Raji (cell line): ENCODE data around the gene GIPC2.

Experiments
- POLR2A ChIP-seq: IDR thresholded peaks from 2 replicates; pipeline ENCODE4 v1.6.1; 2011; ENCODE audit warnings: low read depth, low read length, control low read depth; ENCODE audit not compliant: insufficient read depth

GIPC2 gene

DNA sequence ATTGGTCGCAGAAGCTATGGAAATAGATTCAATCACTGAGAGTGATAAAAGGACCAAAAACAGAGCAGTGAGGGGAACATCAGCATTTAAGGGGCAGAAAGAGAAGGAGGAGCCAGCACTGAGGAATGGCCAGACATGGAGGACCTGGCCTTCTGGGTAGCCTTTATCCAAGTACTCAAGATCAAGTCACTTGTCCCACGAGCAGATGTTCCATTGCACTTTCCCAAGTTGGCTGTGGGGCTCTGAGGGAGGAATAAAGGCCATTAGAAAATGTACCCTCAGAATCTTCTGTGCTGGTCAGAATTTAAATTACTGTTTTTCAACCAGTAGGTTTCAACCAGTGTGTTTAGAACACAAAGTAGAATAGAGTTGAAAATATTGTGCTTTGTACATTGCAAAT lies 55.3 kb downstream of the GIPC2 start:
- TF ChIP-seq POLR2A: no peak

DNA sequence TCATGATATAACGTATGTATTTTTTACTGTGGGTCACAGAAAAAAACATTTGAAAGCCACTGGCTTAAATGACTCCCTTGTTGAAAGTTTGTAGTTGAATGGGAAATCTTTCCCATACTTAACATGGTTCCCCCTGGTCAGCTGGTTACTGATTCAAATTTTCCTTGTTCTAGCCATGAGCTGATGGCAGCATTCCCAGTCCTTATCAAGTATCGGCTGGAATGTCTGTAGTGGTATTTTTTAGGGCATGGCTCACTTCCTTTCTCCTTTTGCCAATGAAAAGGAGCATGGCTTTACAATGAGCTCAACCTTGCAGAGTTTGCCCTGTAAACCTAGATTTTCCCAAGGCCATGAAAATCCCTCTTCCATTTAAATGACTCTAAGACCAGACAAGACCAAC lies 55.7 kb downstream of the GIPC2 start:
- TF ChIP-seq POLR2A: no peak

DNA sequence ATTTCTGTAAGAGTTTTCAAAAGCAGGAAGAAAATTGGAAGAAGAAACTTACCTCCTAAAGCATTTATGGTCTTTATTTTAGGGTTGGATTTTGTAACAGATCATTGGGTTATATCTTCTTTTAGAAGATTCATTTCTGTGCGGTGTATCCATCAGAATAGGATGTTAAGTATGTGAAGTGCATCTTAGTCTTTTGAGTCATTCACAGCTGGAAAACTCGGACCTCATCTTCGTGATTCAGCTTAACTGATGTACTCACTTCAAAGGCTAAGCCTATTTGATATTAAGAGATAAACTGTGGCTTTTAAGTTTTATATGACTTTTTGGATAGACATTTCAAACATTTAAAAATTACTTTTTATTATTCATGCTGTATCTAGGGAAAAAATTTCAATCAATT lies 56.3 kb downstream of the GIPC2 start:
- no peak for TF ChIP-seq POLR2A

DNA sequence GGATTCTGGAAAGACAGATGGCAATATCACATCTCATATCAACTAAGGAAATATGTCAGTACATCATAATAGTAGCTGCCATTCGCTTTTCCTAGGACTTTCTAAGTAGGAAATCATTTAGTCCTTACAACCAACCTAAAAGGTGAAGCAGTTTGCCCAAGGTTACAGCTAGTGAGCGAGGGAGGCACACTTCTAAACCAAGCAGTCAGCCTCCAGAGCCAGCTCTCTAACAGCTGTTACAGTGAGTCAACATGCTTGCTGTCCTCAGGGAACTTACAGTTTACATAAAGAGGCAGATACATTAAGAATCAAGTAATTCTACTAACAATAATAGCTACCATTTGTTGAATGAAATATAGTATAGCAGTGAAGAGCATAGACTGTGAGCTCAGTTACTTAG lies 57.1 kb downstream of the GIPC2 start:
- TF ChIP-seq POLR2A: no peak

DNA sequence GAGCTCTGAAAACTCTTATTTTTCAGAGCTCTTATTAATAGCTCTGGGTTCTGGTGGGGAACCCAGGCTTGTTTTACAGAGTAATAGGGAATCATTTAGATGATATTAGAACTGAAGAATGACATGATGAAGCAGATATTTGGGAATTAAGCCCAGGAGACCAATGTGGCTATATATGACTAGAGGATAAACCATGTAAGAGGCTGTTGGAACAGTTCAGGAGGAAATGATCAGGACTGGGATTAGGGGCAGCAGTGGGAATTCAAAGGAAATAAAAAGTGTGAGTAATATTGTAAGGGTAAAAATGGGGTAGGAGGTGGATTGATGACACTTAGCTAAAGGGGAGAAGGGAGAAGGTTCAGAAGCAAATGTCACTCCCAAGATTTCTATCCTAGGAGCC lies 58.6 kb downstream of the GIPC2 start:
- no peak for TF ChIP-seq POLR2A

DNA sequence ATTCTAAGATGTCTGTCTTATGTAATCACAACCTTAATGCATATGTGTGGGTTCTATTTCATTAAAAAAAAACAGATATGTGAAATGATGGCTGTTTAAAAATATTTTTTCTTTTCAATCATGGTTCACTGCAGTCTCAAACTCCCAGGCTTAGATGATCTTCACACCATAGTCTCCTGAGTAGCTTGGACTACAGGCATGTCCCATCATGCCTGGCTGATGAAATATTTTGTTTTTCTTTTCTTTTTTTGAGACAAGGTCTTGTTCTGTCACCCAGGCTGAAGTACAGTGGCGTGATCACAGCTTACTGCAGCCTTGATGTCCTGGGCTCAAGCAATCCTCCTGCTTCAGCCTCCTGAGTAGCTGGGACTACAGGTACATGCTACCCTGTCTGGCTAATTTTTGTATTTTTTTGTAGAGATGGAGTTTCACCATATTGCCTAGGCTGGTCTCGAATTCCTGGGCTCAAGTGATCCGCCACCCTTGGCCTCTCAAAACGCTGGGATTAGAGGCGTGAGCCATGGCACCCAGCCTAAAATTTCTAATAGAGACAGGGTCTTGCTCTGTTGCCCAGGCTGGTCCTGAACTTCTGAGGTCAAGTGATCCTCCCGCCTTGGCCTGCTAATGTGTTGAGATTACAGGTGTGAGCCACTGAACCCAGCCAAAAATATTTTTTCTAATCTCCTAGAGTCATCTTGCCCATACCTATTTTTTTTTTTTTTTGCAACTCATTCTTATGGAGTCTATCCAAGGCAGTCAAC lies 67.6 kb downstream of the GIPC2 start:
- TF ChIP-seq POLR2A: no peak

DNA sequence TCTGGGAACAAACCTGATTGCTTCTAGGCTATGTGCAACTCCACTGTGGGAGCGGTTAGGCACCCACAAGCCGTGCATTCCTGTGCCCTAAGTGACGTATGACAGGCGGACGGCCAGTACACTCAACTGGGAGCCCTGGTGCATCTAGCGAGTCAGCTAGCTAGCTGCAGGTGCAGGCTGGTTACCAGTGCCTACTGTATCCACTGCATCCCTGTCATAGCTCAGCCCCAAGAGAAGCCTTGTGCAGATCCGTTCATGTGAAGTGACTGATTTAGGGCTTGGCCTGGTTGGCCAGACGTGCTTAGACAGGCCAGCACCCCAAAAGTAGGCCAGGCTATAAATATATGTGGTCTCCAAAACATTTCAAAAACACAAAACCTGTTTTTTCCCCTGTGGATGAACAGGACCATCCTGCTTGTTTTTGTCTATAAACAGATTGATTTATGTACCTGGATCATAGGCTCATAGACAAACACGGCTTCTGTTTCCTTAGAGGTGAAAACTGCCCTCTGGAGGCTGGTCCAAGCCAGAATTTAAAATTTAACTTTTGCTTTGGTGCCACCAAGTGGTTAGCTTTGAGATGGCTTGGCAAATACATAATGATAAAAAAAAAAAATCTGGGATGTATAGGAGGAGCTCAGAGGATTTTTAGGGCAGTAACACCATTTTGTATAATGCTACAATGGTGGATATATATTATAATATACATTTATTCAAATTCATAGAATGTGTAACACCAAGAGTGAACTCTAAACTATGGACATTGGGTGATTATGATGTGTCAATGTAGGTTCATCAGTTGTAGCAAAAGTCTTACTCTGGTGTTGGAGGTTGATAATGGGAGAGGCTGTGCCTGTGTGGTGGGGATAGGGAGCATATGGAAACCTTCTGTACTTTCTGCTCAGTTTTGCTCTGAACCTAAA lies 68.5 kb downstream of the GIPC2 start:
- no peak for TF ChIP-seq POLR2A

DNA sequence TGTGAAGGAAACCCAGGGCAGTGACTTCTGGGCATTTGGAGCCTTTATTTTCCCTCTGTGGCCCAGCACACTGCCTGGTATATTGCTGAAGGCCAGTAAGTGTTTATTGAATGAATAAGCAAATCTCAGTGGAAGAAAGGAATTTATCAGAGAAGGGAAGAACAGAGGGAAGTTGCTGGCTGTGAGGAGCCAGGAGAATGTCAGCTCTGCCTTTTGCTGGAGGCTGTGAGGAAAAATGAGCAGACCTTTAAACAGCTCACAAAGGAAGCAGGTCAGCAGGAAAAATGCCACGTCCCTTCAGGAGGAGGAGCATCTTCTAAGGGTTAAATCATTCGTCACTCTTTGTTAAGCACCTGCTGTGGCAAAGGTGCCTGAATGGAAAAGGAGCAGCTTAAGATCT lies 75.9 kb downstream of the GIPC2 start:
- TF ChIP-seq POLR2A: no peak

DNA sequence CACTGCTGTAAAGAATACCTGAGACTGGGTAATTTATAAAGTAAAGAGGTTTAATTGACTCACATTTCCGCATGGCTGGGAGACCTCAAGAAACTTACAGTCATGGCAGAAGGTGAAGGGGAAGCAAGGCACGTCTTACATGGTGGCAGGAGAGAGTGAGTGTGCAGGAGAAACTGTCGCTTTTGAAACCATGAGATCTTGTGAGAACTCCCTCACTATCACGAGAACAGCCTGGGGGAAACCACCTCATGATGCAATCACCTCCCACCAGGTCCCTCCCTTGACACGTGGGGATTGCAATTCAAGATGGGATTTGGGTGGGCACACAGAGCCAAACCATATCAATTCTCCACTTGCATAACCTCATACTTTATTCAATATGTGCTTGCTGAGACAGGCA lies 76.6 kb downstream of the GIPC2 start:
- TF ChIP-seq POLR2A: no peak

DNA sequence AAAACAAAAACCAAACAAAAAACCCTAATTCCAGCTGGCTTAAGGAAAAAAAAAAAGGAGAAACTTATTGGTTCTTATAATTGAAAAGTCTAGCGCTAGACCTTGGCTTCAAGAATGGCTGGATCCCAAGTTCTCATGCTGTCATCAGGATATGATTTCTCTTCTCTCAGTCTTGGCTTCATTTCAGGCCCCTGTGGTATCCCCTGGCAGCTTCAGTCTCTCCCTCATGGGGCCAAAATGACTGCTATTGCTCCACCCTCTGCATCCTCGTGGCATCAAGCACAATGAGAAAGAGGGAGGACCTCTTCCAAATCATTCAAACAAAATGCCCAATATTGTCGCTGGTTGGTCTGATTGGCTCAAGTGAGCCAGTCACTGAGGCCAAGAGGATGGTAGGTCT lies 80.7 kb downstream of the GIPC2 start:
- TF ChIP-seq POLR2A: no peak

DNA sequence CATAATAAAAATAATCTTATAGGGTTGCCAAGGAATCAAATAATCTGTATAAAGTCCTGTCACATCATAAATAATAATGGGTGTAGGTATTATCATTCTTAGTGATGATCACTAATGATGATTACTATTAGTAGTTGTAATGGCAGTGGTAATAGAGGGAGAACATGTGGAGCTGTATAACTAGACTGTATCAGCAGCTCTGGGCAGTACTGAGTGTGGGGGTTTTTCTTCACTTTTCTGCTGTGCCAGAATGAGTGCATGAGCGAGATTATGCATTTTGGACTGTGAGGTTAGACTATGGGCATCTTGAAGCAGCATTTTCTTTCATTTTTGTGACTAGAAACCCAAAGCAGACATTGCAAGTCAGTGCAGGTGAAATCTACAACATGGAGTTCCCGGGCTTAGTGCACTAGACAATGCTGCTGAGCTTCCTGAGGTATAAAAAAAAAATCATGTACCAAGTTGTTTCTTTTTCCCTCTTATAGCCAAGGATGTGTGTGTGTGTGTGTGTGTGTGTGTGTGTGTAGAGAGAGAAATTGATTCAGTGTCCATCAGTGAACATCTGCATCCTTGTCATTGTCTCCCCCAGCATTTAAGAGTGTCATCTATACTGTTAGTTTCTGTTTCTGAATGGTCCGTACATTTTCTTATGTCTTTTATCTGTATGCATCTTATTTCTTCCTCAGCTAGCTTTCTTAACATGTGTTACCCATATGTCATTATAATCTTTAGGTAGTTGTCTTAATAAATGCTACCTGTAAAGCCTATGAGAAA lies 86.6 kb downstream of the GIPC2 start:
- TF ChIP-seq POLR2A: no peak

DNA sequence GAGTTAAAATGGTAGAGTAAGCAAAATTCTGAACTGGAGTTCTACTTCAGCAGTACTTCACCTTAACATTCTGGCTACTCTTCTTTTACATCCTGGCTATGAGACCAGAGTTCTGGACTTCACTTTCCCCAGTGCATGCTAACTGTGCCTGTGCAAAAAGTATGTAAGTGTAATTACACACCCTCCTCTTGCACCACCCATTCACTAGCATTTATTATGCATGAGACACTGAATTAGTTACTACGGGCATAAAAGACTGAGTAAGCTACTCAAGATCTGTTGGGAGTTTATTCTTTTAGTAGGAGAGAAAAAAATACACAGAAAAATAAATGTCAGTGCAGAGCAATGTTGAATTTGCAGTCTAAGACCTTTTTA lies 87.2 kb downstream of the GIPC2 start:
- no peak for TF ChIP-seq POLR2A

DNA sequence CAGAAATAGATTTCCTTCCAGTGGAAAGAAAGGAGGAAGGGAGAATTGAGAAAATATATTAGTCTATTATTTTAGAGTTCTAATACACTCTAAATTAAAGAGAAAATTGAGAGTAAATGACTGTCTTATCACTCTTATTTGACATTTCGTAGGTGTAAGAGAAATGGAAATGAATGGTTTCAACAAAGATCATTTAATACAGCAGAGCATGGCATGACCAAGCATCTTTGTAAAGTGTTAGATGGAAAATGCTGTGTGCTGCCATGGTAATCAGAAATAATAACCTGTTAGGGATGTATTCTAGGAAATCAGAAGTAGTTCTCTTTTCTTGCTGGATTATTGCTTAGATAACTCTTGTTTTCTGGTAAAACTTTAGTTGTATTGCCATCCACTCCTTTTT lies 90.9 kb downstream of the GIPC2 start:
- TF ChIP-seq POLR2A: no peak

DNA sequence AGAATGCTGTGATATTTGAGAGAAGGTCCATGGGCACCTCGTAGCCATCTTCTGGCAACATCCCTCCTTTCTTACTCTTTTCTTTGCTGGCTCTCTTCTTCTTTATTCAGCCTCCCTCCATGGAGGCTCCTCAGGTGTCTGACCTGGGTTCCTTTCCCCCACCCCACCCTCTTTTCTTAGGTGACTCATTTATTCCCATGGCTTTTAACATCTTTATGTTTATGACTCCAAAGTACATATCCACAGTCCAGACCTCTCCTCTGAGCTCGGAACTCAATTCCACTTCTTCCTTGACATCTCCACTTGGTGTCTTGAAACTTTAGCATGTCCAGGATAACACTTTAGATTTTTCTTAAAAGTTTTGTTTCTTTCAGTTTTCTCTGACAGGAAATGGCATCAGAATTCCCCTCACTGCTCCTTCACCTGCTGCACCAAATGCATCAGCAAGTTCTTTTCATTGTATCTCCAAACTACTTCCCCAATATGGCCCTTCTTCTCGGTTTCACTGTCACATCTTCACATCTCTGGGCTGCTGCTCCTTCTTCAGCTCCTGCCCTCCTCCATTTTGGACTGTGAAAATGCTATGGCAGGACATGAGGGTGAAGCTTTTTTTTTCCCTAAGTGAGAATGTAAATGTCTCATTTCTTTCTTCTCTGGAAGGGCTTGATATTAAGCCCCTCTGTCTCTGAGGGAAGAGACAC lies 95.9 kb downstream of the GIPC2 start:
- no peak for TF ChIP-seq POLR2A

DNA sequence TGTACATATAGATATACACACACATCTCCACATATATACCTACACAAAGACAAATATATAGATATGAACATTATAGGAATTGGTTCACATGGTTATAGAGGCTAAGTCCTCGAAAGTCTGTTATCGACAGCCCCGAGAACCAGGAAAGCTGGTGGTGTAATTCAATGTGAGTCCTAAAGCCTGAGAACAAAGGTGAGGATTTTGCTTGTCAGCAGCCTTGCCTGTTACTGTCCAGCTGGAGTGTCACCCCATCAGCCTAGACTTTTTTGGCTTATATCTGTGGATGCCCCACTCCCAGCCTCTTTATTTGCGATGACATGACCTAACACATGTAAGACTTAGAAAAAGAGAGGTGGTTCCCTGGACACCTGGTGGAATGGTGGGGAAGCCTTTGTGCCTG lies 97.0 kb downstream of the GIPC2 start:
- no peak for TF ChIP-seq POLR2A
